ENCODE measurements around the gene DNAI1.

The DNAI1 gene

DNA sequence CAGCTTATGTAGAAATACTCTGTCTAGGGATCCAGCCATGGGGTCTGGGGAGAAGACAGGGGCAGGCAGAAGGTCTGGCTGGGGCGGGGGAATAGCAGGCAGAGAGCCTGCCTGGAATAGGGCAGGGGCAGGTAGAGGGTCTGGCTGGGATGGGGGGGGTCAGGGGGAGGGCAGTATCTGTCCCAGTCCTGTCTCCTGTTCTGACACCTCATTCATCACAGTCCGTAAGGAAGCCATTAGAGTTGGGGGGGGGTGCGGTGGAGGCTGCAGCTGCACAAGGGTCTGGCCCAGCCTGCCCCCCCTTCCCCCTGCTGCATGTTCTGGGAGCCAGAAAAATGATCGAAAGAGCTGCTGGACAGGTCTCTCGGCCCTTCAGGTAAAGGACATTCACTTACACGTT is 98.3 kb downstream of the DNAI1 start:
- DNase-seq (ENCODE audit: low read depth): no peak
- no peak for TF ChIP-seq CTCF (IDR thresholded peaks at IDR 0.05; ENCODE audit: insufficient read depth, low read depth, low read length, missing control alignments)
- no peak overlapping the region for H3K4me3 ChIP-seq (ENCODE audit: low read length)

DNA sequence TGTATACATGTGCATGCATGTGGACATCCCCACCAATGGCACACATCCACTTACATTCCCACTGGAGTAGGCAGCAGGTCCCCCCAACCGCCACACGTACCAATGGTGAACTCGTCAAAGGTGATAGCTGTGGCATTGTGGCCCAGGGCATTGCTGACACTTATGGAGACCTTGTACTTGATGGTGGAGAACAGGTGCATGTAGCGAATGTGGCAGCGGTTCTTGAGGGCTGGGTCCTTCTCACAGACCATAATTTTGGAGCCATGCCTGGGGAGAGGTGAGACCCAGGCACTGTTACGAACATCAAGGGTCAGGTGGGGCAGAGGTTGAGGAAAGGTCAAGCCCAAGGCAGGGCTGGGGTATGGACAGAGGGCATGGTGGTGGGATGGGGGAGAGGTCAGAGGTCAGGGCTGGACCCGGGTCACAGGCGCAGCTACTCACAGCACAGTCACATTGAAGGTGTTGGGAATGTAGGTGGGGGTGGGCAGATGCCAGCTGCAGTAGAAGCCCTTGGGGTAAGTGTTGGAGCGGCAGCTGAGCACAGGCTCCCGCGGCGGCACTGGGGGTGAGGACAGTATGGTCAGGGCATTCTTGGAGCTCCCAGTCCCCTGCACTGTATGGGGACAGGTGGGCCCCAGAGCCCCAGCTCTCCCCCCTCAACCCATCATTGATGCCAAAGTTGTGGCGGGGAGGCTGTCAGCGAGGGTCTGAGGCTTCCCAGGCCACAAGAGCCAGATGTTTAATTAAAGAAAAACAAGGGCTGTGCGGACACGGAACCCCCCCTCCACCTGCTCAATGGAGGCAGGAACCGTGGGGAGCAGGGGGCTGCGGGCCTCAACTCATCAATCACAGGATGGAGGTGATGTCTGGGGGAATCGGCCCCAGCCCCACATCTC is 99.1 kb downstream of the DNAI1 start:
- no peak overlapping the region for H3K4me3 ChIP-seq (ENCODE audit: low read length)
- TF ChIP-seq CTCF (IDR thresholded peaks at IDR 0.05; ENCODE audit: insufficient read depth, low read depth, low read length, missing control alignments): no peak
- no peak for DNase-seq (ENCODE audit: low read depth)

- no peak overlapping the region for H3K4me3 ChIP-seq (ENCODE audit: low read length)
- no peak for DNase-seq (ENCODE audit: low read depth)
- TF ChIP-seq CTCF (IDR thresholded peaks at IDR 0.05; ENCODE audit: insufficient read depth, low read depth, low read length, missing control alignments): no peak
Observed at GRCh38 chr9:34558364-34558763, 99.8 kb downstream of the DNAI1 start.

GRCh38 chr9:34558919-34559623 is 100.5 kb downstream of the DNAI1 start:
- TF ChIP-seq CTCF (IDR thresholded peaks at IDR 0.05; ENCODE audit: insufficient read depth, low read depth, low read length, missing control alignments): no peak
- no peak for DNase-seq (ENCODE audit: low read depth)
- no peak overlapping the region for H3K4me3 ChIP-seq (ENCODE audit: low read length)

DNA sequence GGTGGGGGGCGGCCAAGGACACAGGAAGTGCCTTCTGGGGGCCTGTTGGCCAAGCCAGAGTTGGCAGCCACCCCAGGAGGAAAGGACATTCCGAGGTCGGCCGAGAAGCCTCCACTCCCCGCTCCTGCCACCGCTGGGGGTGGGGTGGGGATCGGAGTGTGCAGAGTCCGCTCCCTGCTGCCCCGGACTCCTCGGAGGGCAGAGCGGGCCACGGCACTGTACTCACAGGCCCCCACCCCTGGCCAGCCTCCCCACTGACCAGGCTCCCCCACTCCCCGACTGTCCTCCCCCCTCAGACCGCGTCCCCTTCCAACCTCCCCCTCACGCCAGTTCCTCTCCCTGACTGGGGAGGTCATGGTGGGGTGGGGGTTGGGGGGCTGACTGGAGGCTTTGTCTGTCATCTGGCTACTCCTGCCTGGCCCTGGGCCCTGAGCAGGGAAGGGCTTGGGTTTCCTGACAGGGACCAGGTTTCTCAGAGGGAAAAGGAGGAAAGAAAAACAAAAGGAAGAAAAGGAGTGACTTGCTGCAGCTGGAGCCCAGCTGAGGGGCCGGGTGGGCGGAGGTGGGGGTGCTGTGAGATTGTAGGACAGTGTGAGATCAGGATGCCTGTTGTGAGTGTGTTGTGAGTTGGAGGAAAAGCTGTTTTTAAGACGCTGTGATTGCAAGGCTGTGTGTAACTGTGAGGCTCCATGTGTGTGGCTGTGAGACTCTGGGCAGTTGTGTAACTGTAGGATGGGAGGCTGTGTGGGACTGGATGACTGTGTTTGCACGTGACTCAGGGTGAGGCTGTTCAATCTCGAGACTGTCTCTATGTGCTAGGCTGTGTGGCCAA is 101.2 kb downstream of the DNAI1 start:
- no peak overlapping the region for H3K4me3 ChIP-seq (ENCODE audit: low read length)
- TF ChIP-seq CTCF (IDR thresholded peaks at IDR 0.05; ENCODE audit: insufficient read depth, low read depth, low read length, missing control alignments): no peak
- DNase-seq (ENCODE audit: low read depth): peak; percentile 78

DNA sequence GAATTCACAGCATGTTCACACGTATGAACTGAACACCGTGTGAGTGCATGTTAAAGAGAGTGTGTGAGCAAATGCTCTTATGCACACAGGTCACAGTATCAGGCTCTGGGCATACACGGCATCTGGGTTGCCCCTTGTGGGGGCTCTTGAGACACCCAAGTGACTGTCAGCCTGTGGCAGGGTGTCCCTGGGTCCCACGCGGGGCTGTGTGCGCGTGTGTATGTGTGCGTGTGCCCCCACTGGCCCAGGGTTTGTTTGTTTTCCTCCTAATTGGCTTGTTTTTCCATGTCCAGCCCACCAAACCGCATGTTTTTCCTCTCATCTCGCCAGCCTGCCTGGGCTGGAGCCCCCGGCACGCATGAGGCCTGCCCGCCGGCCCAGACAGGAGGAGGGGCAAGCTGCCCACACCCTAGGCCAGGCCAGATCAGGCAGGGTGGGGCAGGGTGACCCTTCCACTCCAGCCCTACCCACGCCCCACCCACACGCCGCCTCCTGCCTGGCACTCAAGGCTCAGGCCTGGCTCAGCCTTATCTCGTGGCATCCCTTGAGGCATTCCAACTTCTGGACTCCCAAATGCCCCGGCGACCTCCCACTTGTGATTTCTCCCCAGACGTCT is 102.1 kb downstream of the DNAI1 start:
- TF ChIP-seq CTCF (IDR thresholded peaks at IDR 0.05; ENCODE audit: insufficient read depth, low read depth, low read length, missing control alignments): no peak
- no peak overlapping the region for H3K4me3 ChIP-seq (ENCODE audit: low read length)
- no peak for DNase-seq (ENCODE audit: low read depth)
